ENCODE measurements around the gene RBL1.
"Not testable (repeated sequence)": the region's sequence is repeated elsewhere in the genome, so short reads cannot be mapped to it uniquely, and the experiment has no call there.

RBL1 gene

DNA sequence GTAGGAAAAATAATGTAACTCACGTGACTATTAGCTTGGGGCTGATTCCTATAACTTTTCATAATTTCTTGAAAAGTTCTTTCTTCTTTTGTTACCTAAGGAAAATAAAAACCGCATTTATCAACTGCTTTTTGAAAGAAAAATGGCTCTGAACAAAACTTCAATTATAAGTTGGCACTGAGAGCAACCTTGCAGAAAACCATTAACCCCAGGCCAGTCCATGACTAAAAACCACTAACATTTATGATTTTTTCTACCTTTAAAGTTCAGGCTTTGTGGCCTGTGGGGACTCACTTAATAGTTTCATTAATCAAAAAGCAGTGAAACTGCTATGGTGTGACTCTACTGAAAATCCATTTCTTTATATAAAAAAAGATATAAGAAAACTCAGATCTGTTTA, 75.2 kb downstream of the RBL1 start:
- WGBS, result 93% methylated on average over 1 of the region's 2 CpGs
- H3K4me1 ChIP-seq (ENCODE audit: insufficient read depth, low read length), result no peaks in the 10 kb centered on the region
- no peak overlapping the region for H3K27ac ChIP-seq (ENCODE audit: low read depth, low read length)
- H3K27me3 ChIP-seq (ENCODE audit: insufficient read depth, low read length), result no peaks in the 10 kb centered on the region
- H3K9me3 ChIP-seq (ENCODE audit: insufficient read depth, low read depth, low read length), result no peaks in the 10 kb centered on the region
- H3K9ac ChIP-seq (ENCODE audit: low read depth, low read length), result no peak overlapping the region
- H3K4me3 ChIP-seq (ENCODE audit: low read length), result no peak overlapping the region
- H3K36me3 ChIP-seq (ENCODE audit: insufficient read depth, low read length), result peaks cover 64% of the 10 kb centered on the region

GRCh38 chr20:37012631-37013030, 83.2 kb downstream of the RBL1 start:
- not testable (repeated sequence) for H3K9me3 ChIP-seq (ENCODE audit: insufficient read depth, low read depth, low read length); H3K4me1 ChIP-seq (ENCODE audit: insufficient read depth, low read length); H3K27ac ChIP-seq (ENCODE audit: low read depth, low read length); H3K4me3 ChIP-seq (ENCODE audit: low read length); H3K27me3 ChIP-seq (ENCODE audit: insufficient read depth, low read length); H3K9ac ChIP-seq (ENCODE audit: low read depth, low read length)
- WGBS, result 96% methylated on average over 28 of the region's 28 CpGs
- H3K36me3 ChIP-seq (ENCODE audit: insufficient read depth, low read length), result peaks cover 44% of the 10 kb centered on the region

- not testable (repeated sequence) for H3K9ac ChIP-seq (ENCODE audit: low read depth, low read length); H3K27me3 ChIP-seq (ENCODE audit: insufficient read depth, low read length); H3K27ac ChIP-seq (ENCODE audit: low read depth, low read length); H3K4me3 ChIP-seq (ENCODE audit: low read length); H3K4me1 ChIP-seq (ENCODE audit: insufficient read depth, low read length); H3K9me3 ChIP-seq (ENCODE audit: insufficient read depth, low read depth, low read length)
- peaks cover 41% of the 10 kb centered on the region for H3K36me3 ChIP-seq (ENCODE audit: insufficient read depth, low read length)
- 96% methylated on average over 25 of the region's 25 CpGs for WGBS
Measured at GRCh38 chr20:37011858-37012257, 83.9 kb downstream of the RBL1 start.

- Histone ChIP-seq H3K4me3 (ENCODE audit: low read length) (no peak overlapping the region), H3K4me1 (ENCODE audit: insufficient read depth, low read length) (no peaks in the 10 kb centered on the region), H3K36me3 (ENCODE audit: insufficient read depth, low read length) (peaks cover 39% of the 10 kb centered on the region), H3K9ac (ENCODE audit: low read depth, low read length) (no peak overlapping the region), H3K27me3 (ENCODE audit: insufficient read depth, low read length) (no peaks in the 10 kb centered on the region), H3K27ac (ENCODE audit: low read depth, low read length) (no peak overlapping the region), H3K9me3 (ENCODE audit: insufficient read depth, low read depth, low read length) (no peaks in the 10 kb centered on the region)
Measured at GRCh38 chr20:37011147-37011546, 84.7 kb downstream of the RBL1 start.

DNA sequence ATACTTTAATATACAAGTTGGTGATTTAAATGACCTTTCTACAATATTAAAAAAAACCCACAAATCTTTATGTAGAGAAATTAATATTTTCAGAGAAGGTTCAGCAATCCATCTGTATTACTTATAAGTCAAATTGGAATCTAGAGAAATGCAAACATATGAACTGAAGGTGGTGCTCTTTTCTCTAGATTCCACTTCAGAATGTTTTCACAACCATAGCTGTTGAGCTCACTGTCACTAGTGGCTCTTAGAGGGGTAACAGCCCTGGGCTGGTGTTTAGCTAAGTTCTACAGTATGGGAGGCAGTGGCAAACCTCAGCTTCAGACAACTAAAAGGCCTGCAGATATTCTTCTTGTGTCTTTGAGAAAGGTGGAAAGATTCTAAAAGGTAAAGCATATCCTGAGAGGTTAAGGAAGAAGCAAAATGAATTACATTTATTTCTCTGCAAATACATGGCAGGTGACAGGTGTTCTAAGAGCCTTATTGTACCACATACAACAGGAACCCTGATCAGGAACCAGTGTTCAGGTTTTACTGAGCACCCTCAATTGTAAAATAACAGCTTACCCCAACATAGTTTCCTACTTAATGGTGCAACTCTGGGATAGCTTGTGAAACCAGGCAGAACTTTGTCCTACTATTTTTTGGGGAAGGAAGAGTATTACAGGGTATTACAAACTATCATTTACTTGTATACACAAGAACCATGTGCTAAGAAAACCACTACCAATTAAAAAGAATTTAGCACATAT, 87.7 kb downstream of the RBL1 start:
- Histone ChIP-seq H3K27ac (ENCODE audit: low read depth, low read length) (no peak overlapping the region), H3K4me3 (ENCODE audit: low read length) (no peak overlapping the region), H3K9ac (ENCODE audit: low read depth, low read length) (no peak overlapping the region), H3K36me3 (ENCODE audit: insufficient read depth, low read length) (peaks cover 37% of the 10 kb centered on the region), H3K27me3 (ENCODE audit: insufficient read depth, low read length) (no peaks in the 10 kb centered on the region), H3K4me1 (ENCODE audit: insufficient read depth, low read length) (no peaks in the 10 kb centered on the region), H3K9me3 (ENCODE audit: insufficient read depth, low read depth, low read length) (no peaks in the 10 kb centered on the region)

- not testable (repeated sequence) for H3K4me1 ChIP-seq (ENCODE audit: insufficient read depth, low read length); H3K9me3 ChIP-seq (ENCODE audit: insufficient read depth, low read depth, low read length); H3K4me3 ChIP-seq (ENCODE audit: low read length); H3K27ac ChIP-seq (ENCODE audit: low read depth, low read length); H3K9ac ChIP-seq (ENCODE audit: low read depth, low read length); H3K27me3 ChIP-seq (ENCODE audit: insufficient read depth, low read length)
- H3K36me3 ChIP-seq (ENCODE audit: insufficient read depth, low read length), result peaks cover 31% of the 10 kb centered on the region
- 94% methylated on average over 11 of the region's 11 CpGs for WGBS
Measured at GRCh38 chr20:37005062-37005942, 90.5 kb downstream of the RBL1 start.

GRCh38 chr20:37001634-37002033, 94.2 kb downstream of the RBL1 start:
- 94% methylated on average over 1 of the region's 2 CpGs for WGBS
- not testable (repeated sequence) for H3K27ac ChIP-seq (ENCODE audit: low read depth, low read length); H3K4me3 ChIP-seq (ENCODE audit: low read length); H3K9me3 ChIP-seq (ENCODE audit: insufficient read depth, low read depth, low read length); H3K9ac ChIP-seq (ENCODE audit: low read depth, low read length); H3K4me1 ChIP-seq (ENCODE audit: insufficient read depth, low read length); H3K27me3 ChIP-seq (ENCODE audit: insufficient read depth, low read length)
- H3K36me3 ChIP-seq (ENCODE audit: insufficient read depth, low read length), result peaks cover 46% of the 10 kb centered on the region

DNA sequence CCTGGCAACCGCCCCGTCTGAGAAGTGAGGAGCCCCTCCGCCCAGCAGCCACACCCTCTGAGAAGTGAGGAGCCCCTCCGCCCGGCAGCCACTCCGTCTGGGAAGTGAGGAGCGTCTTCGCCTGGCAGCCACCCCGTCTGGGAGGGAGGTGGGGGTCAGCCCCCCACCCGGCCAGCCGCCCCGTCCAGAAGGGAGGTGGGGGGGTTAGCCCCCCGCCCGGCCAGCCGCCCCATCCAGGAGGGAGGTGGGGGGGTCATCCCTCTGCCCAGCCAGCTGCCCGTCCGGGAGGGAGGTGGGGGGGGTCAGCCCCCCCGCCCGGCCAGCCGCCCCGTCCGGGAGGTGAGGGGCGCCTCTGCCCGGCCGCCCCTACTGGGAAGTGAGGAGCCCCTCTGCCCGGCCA, 95.6 kb downstream of the RBL1 start:
- WGBS, result no CpG with 5 or more reads among the region's 26 CpGs
- not testable (repeated sequence) for H3K4me1 ChIP-seq (ENCODE audit: insufficient read depth, low read length); H3K27ac ChIP-seq (ENCODE audit: low read depth, low read length); H3K4me3 ChIP-seq (ENCODE audit: low read length); H3K9ac ChIP-seq (ENCODE audit: low read depth, low read length); H3K27me3 ChIP-seq (ENCODE audit: insufficient read depth, low read length)
- Histone ChIP-seq H3K36me3 (ENCODE audit: insufficient read depth, low read length) (peaks cover 48% of the 10 kb centered on the region), H3K9me3 (ENCODE audit: insufficient read depth, low read depth, low read length) (peaks cover 13% of the 10 kb centered on the region; the same call in 1 of the 2 replicates)

DNA sequence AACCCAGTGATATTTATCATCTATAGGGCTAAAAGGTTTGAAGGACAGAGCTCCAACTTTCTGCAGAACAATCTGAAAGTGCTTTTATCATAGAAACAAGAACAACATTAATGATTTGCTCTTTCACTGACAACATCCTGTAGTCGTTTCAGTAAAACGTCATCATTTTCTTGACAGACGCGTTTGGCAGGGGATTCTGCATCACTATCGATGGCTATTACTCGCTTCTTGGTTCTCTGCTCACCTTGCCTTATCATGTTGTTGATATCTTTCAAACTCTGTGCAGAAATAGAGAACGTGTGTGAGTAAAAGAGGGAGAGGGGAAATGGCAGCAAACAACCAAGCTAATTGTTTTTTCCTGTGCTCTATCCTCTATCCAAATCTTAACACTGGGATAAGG, 97.1 kb downstream of the RBL1 start:
- 95% methylated on average over 7 of the region's 7 CpGs for WGBS
- H3K27ac ChIP-seq (ENCODE audit: low read depth, low read length), result no peak overlapping the region
- H3K9ac ChIP-seq (ENCODE audit: low read depth, low read length), result no peak overlapping the region
- peaks cover 23% of the 10 kb centered on the region for H3K9me3 ChIP-seq (ENCODE audit: insufficient read depth, low read depth, low read length)
- H3K4me3 ChIP-seq (ENCODE audit: low read length), result no peak overlapping the region
- H3K4me1 ChIP-seq (ENCODE audit: insufficient read depth, low read length), result no peaks in the 10 kb centered on the region
- H3K36me3 ChIP-seq (ENCODE audit: insufficient read depth, low read length), result peaks cover 57% of the 10 kb centered on the region
- no peaks in the 10 kb centered on the region for H3K27me3 ChIP-seq (ENCODE audit: insufficient read depth, low read length)

GRCh38 chr20:36997121-36997520, 98.7 kb downstream of the RBL1 start:
- Histone ChIP-seq H3K27ac (ENCODE audit: low read depth, low read length) (no peak overlapping the region), H3K36me3 (ENCODE audit: insufficient read depth, low read length) (peaks cover 48% of the 10 kb centered on the region), H3K9ac (ENCODE audit: low read depth, low read length) (no peak overlapping the region), H3K9me3 (ENCODE audit: insufficient read depth, low read depth, low read length) (peaks cover 31% of the 10 kb centered on the region), H3K4me3 (ENCODE audit: low read length) (no peak overlapping the region), H3K4me1 (ENCODE audit: insufficient read depth, low read length) (no peaks in the 10 kb centered on the region), H3K27me3 (ENCODE audit: insufficient read depth, low read length) (no peaks in the 10 kb centered on the region)
- WGBS, result 100% methylated on average over 1 of the region's 1 CpG

GRCh38 chr20:36994221-36994620, 101.6 kb downstream of the RBL1 start:
- H3K36me3 ChIP-seq (ENCODE audit: insufficient read depth, low read length), result peaks cover 45% of the 10 kb centered on the region
- WGBS, result 95% methylated on average over 4 of the region's 4 CpGs
- not testable (repeated sequence) for H3K4me3 ChIP-seq (ENCODE audit: low read length); H3K4me1 ChIP-seq (ENCODE audit: insufficient read depth, low read length); H3K27ac ChIP-seq (ENCODE audit: low read depth, low read length); H3K27me3 ChIP-seq (ENCODE audit: insufficient read depth, low read length); H3K9ac ChIP-seq (ENCODE audit: low read depth, low read length)
- H3K9me3 ChIP-seq (ENCODE audit: insufficient read depth, low read depth, low read length), result peaks cover 31% of the 10 kb centered on the region
